Measurements from ENCODE around the gene RAMACL. TPM values are rescaled to one million over a fixed set of nuclear protein-coding genes. Genes with fewer than 3 reads are reported as not detected.

RAMACL gene
- polyA plus RNA-seq, 1 donor from 2014 or later: 1.9 TPM

- H3F3A ChIP-seq (ENCODE audit: insufficient read depth, low read length, poor library complexity, severe bottlenecking): no peaks in the 10 kb centered on the region
- H4K20me1 ChIP-seq (ENCODE audit: insufficient read depth): no peaks in the 10 kb centered on the region
- no peak for TF ChIP-seq EZH2 (IDR thresholded peaks at IDR 0.05; ENCODE audit: borderline replicate concordance, insufficient read depth, low read length, poor library complexity, severe bottlenecking)
- no peak for TF ChIP-seq SMC3 (conservative IDR thresholded peaks at IDR 0.05; ENCODE audit: poor library complexity)
- no peak for TF ChIP-seq MXI1 (conservative IDR thresholded peaks at IDR 0.05; ENCODE audit: poor library complexity, severe bottlenecking)
- no peak for TF ChIP-seq POLR2AphosphoS5 (IDR thresholded peaks at IDR 0.05)
- TF ChIP-seq RAD21 (conservative IDR thresholded peaks at IDR 0.05): no peak
- TF ChIP-seq EP300 (conservative IDR thresholded peaks at IDR 0.05; ENCODE audit: poor library complexity, severe bottlenecking): no peak
- no peak for TF ChIP-seq TAF1 (IDR thresholded peaks at IDR 0.05; ENCODE audit: low read depth)
- TF ChIP-seq CTCF (IDR thresholded peaks at IDR 0.05; ENCODE audit: poor library complexity, severe bottlenecking): no peak
- TF ChIP-seq REST (IDR thresholded peaks at IDR 0.05; ENCODE audit: borderline replicate concordance): no peak
- no peaks in the 10 kb centered on the region for H3K36me3 ChIP-seq (ENCODE audit: insufficient read depth, low read length)
- H3K9me2 ChIP-seq (ENCODE audit: insufficient read depth, low read length): no peaks in the 10 kb centered on the region
- H3K9me3 ChIP-seq (ENCODE audit: low read length): no peaks in the 10 kb centered on the region
- H3K9ac ChIP-seq (ENCODE audit: low read length): no peak overlapping the region
- no peaks in the 10 kb centered on the region for H3K27me3 ChIP-seq (ENCODE audit: insufficient read depth, low read depth, low read length)
- no peak overlapping the region for H2AFZ ChIP-seq (ENCODE audit: low read depth, low read length)
- H3K27ac ChIP-seq (ENCODE audit: low read length): no peak overlapping the region
- no peak overlapping the region for H3K4me3 ChIP-seq (ENCODE audit: low read length)
- peaks cover 32% of the 10 kb centered on the region for H3K79me2 ChIP-seq (replicated peaks; ENCODE audit: insufficient read depth, low read length)
- no peak overlapping the region for H3K4me2 ChIP-seq (ENCODE audit: low read length)
These were observed 2.9 kb upstream of the RAMACL start for GRCh38 chr6:166589337-166589731.

- Histone ChIP-seq H3K36me3 (ENCODE audit: insufficient read depth, low read length) (no peaks in the 10 kb centered on the region), H3K9me3 (ENCODE audit: low read length) (no peaks in the 10 kb centered on the region), H2AFZ (ENCODE audit: low read depth, low read length) (no peak overlapping the region), H3K27me3 (ENCODE audit: insufficient read depth, low read depth, low read length) (no peaks in the 10 kb centered on the region), H3K9me2 (ENCODE audit: insufficient read depth, low read length) (no peaks in the 10 kb centered on the region), H3K27ac (ENCODE audit: low read length) (no peak overlapping the region), H3K4me2 (ENCODE audit: low read length) (no peak overlapping the region), H4K20me1 (ENCODE audit: insufficient read depth) (no peaks in the 10 kb centered on the region), H3K4me3 (ENCODE audit: low read length) (no peak overlapping the region), H3K79me2 (replicated peaks; ENCODE audit: insufficient read depth, low read length) (peaks cover 27% of the 10 kb centered on the region), H3K9ac (ENCODE audit: low read length) (no peak overlapping the region), H3F3A (ENCODE audit: insufficient read depth, low read length, poor library complexity, severe bottlenecking) (no peaks in the 10 kb centered on the region)
- no peak for TF ChIP-seq TAF1 (IDR thresholded peaks at IDR 0.05; ENCODE audit: low read depth)
- no peak for TF ChIP-seq SMC3 (conservative IDR thresholded peaks at IDR 0.05; ENCODE audit: poor library complexity)
- TF ChIP-seq POLR2AphosphoS5 (IDR thresholded peaks at IDR 0.05): no peak
- no peak for TF ChIP-seq CTCF (IDR thresholded peaks at IDR 0.05; ENCODE audit: poor library complexity, severe bottlenecking)
These were observed 2.3 kb upstream of the RAMACL start for GRCh38 chr6:166588691-166589336.
